PC-9 (cell line): ENCODE measurements around the gene ZFAND6. TPM values are rescaled to one million over a fixed set of nuclear protein-coding genes. Genes with fewer than 3 reads are reported as not detected.

Source experiments
- BruUV-seq: library from RNA; stranded (reverse); fragments of 400-500 nt; replicated peaks from 2 replicates; lab custom pipeline; 2021; lab: Mats Ljungman, UMichigan
- CTCF ChIA-PET: fragments of 300-600 bp; sonication (Branson Sonifier 250); formaldehyde crosslinking; loops from one replicate; lab custom pipeline; 2022; ENCODE audit warnings: antibody characterized with exemption; lab: Charles Lee
- POLR2A ChIA-PET: fragments of 300-600 bp; sonication (Branson Sonifier 250); formaldehyde crosslinking; loops from one replicate; lab custom pipeline; 2022; ENCODE audit warnings: antibody characterized with exemption; ENCODE audit not compliant: unreplicated experiment; lab: Charles Lee
- DNase-seq, 2 experiments: peaks; one replicate each; pipeline versions ENCODE4 v3.0.0 to v3.0.0-alpha.2; 2015 to 2022; ENCODE audit warnings: mixed read lengths in 1 of 2
- H2AFZ ChIP-seq: fragments of 200-600 bp; sonication (generic); 2 replicates; pipeline ENCODE4 v1.8.1; 2017; ENCODE audit warnings: antibody characterized with exemption
- H3F3A ChIP-seq: fragments of 200-600 bp; sonication (generic); 2 replicates; pipeline ENCODE4 v1.8.1; 2017; ENCODE audit warnings: antibody characterized with exemption, mild to moderate bottlenecking, low read depth; ENCODE audit not compliant: insufficient read depth
- H3K27ac ChIP-seq: fragments of 200-600 bp; sonication (generic); 2 replicates; pipeline ENCODE4 v1.6.1; 2016; ENCODE audit warnings: mixed run types
- H3K27me3 ChIP-seq: fragments of 200-600 bp; sonication (generic); 2 replicates; pipeline ENCODE4 v1.6.1; 2016; ENCODE audit warnings: low read depth, mixed run types; ENCODE audit not compliant: insufficient read depth
- H3K36me3 ChIP-seq: fragments of 200-600 bp; sonication (generic); 2 replicates; pipeline ENCODE4 v1.6.1; 2016; ENCODE audit warnings: low read depth, mixed run types
- H3K4me1 ChIP-seq: fragments of 200-600 bp; sonication (generic); replicated peaks from 2 replicates; pipeline ENCODE4 v1.6.1; 2016; ENCODE audit warnings: mixed run types; ENCODE audit not compliant: insufficient read depth
- H3K4me2 ChIP-seq: fragments of 200-600 bp; sonication (generic); 2 replicates; pipeline ENCODE4 v1.6.1; 2017; ENCODE audit warnings: mixed run types
- H3K4me3 ChIP-seq: fragments of 200-600 bp; sonication (generic); 2 replicates; pipeline ENCODE4 v1.6.1; 2016; ENCODE audit warnings: mixed run types
- H3K79me2 ChIP-seq: fragments of 200-600 bp; sonication (generic); 2 replicates; pipeline ENCODE4 v1.6.1; 2017; ENCODE audit warnings: low read depth, mixed run types
- H3K9me2 ChIP-seq: fragments of 200-600 bp; sonication (generic); 2 replicates; pipeline ENCODE4 v1.8.1; 2017; ENCODE audit warnings: mild to moderate bottlenecking; ENCODE audit not compliant: insufficient read depth
- H3K9me3 ChIP-seq: fragments of 200-600 bp; sonication (generic); 2 replicates; pipeline ENCODE4 v1.8.1; 2016; ENCODE audit warnings: low read depth; ENCODE audit not compliant: insufficient read depth
- H4K20me1 ChIP-seq: fragments of 200-600 bp; sonication (generic); 2 replicates; pipeline ENCODE4 v1.8.1; 2017; ENCODE audit not compliant: insufficient read depth
- EZH2 ChIP-seq: fragments of 200-600 bp; sonication (generic); IDR thresholded peaks from 2 replicates; pipeline ENCODE4 v1.8.0; 2017; ENCODE audit warnings: antibody characterized with exemption, low read depth
- intact Hi-C: fragments of 100-400 bp; cut with micrococcal nuclease; formaldehyde crosslinking; loops from one replicate; pipeline ENCODE4 v1.10.0; 2022; ENCODE audit not compliant: unreplicated experiment
- total RNA-seq: library from RNA; stranded (reverse); gene quantifications from 2 replicates; pipeline ENCODE4 v1.2.3, GENCODE V29; 2021
- TF ChIP-seq, protein P1 (sequence below): fragments of 200-600 bp; sonication (generic); conservative IDR thresholded peaks from 2 replicates; pipeline ENCODE4 v1.6.1; 2017; ENCODE audit warnings: mixed run types, antibody characterized with exemption, mild to moderate bottlenecking, moderate library complexity

Gene ZFAND6
- total RNA-seq, 1 experiment from 2014 or later, result 68.3 TPM

DNA sequence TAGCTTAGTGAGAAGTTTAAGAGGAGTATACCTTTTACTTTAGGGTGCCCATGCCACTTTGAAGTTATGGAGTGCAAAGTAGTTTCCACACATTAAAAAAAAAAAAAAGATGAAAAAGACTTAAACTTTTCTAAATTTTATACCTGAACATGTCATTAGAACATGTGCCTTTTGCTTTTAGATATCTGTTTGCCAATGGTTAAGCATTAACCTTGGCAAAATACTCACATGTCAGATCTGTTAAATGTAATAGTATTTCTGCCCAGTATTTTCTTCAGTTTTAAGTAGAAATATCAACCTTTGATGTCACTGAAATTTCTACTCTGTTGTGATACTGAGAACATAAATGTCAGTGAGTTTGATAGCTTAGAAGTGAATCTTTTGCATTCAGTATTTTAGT lies 12.2 kb downstream of the ZFAND6 start:
- peaks cover 8% of the 10 kb centered on the region for H3F3A ChIP-seq
- H3K4me3 ChIP-seq, result peak overlapping the region; percentile 54; the same call in 1 of the 2 replicates
- peaks cover 38% of the 10 kb centered on the region for H3K4me1 ChIP-seq
- H3K36me3 ChIP-seq, result no peaks in the 10 kb centered on the region
- DNase-seq, result no peak
- ChIA-PET POLR2A (interaction anchor here (1.0 kb wide), 1 partner anchor 13 kb away, joined by 5 read pairs; the partner anchor contains the start of gene ZFAND6), CTCF (interaction anchor here (0.6 kb wide), 1 partner anchor 56 kb away, joined by 3 read pairs; no protein-coding TSS in a partner anchor)
- intact Hi-C loops, result loop anchor here (1.0 to 5.0 kb wide), 2 partner anchors 12 to 41 kb away; partner anchors contain the start of gene ZFAND6
- H3K27me3 ChIP-seq, result no peaks in the 10 kb centered on the region
- H3K9me2 ChIP-seq, result no peaks in the 10 kb centered on the region
- peaks cover 61% of the 10 kb centered on the region for H4K20me1 ChIP-seq
- TF ChIP-seq EZH2, result no peak
- TF ChIP-seq, protein P1, sequence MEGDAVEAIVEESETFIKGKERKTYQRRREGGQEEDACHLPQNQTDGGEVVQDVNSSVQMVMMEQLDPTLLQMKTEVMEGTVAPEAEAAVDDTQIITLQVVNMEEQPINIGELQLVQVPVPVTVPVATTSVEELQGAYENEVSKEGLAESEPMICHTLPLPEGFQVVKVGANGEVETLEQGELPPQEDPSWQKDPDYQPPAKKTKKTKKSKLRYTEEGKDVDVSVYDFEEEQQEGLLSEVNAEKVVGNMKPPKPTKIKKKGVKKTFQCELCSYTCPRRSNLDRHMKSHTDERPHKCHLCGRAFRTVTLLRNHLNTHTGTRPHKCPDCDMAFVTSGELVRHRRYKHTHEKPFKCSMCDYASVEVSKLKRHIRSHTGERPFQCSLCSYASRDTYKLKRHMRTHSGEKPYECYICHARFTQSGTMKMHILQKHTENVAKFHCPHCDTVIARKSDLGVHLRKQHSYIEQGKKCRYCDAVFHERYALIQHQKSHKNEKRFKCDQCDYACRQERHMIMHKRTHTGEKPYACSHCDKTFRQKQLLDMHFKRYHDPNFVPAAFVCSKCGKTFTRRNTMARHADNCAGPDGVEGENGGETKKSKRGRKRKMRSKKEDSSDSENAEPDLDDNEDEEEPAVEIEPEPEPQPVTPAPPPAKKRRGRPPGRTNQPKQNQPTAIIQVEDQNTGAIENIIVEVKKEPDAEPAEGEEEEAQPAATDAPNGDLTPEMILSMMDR, result no peak
- BruUV-seq, result no TSS peak
- peak overlapping the region; percentile 50 for H3K27ac ChIP-seq
- H3K9me3 ChIP-seq, result no peaks in the 10 kb centered on the region
- peaks cover 98% of the 10 kb centered on the region for H3K79me2 ChIP-seq
- peak overlapping the region; percentile 66 for H3K4me2 ChIP-seq
- no peak overlapping the region for H2AFZ ChIP-seq

DNA sequence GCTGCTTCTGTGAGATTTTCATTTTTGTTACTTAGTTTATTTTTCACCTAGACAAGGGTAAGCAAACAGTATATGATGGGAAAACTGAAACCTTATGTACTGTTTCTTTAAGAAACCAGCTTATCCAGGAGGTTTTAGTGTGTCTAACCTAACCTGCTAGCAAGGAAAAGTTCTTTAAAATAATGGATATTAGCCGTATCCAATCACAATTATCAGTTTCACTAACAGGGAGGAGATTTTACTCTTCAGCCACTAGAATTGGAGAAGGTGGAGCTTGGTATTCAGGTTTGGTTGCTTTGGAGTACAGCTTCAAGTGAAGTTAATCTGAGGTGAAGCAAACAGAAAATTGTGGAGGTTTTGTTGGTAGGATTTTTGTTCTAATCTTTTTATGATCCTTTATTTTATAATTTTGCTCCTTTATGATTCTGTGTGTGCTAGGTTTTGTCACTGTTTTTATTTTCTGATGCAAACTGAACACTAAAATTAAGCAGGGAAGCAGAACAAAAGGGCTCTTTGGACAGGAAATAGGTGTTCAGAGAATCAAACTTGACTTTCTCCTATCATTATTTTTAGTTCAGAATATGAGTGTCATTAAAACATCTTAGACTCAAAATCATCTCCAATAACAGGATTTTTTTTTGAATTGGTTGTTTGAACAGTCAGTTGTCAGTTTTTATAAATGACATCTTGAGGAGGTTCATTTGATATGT lies 13.0 kb downstream of the ZFAND6 start:
- CTCF ChIA-PET, result interaction anchor here (0.6 kb wide), 1 partner anchor 57 kb away, joined by 3 read pairs; no protein-coding TSS in a partner anchor
- Histone ChIP-seq H3K36me3 (0 out of 2 replicates have a peak, but pooled peaks cover 4% of the 10 kb centered on the region), H2AFZ (no peak overlapping the region), H3F3A (peaks cover 8% of the 10 kb centered on the region), H3K79me2 (peaks cover 98% of the 10 kb centered on the region), H3K9me3 (no peaks in the 10 kb centered on the region), H3K4me1 (peaks cover 38% of the 10 kb centered on the region), H3K27ac (peak overlapping the region; percentile 50), H3K4me3 (peak overlapping the region; percentile 54), H4K20me1 (peaks cover 69% of the 10 kb centered on the region), H3K4me2 (peak overlapping the region; percentile 66), H3K9me2 (no peaks in the 10 kb centered on the region), H3K27me3 (no peaks in the 10 kb centered on the region)
- peak; percentile 15 to 88 for DNase-seq
- no TSS peak for BruUV-seq
- TF ChIP-seq EZH2, result no peak
- TF ChIP-seq, protein P1, result no peak
- POLR2A ChIA-PET, result interaction anchor here (0.6 to 1.0 kb wide), 3 partner anchors 12 to 1269 kb away, joined by 5 to 8 read pairs (median 6); partner anchors contain the start of gene ZFAND6
- intact Hi-C loops, result loop anchor here (1.0 to 5.0 kb wide), 2 partner anchors 13 to 40 kb away; partner anchors contain the start of gene ZFAND6

DNA sequence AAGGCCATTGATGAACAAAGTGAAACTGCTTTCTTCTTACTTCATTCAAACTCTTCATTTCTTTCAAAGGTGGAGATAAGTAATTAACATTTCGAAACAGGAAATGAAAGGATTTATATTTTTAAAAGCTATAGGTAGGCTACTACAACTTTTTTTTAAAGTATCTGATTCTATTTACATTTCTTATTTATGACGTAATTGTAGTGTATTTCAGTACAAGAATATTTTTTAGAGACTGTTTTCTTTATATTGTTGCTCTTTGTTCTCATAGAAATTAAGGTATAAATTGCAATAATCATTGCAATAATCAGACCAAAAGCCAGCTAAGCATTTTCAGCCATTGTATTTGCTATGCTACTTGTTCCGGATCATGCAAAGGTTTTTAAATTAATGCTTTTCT lies 13.7 kb downstream of the ZFAND6 start:
- H3K27ac ChIP-seq, result peak overlapping the region; percentile 20; the same call in 1 of the 2 replicates
- CTCF ChIA-PET, result interaction anchor here (0.6 kb wide), 1 partner anchor 80 kb away, joined by 3 read pairs; no protein-coding TSS in a partner anchor

More for the DNA sequence above, 13.7 kb downstream of the ZFAND6 start:
- no peaks in the 10 kb centered on the region for H3K9me3 ChIP-seq
- H3K4me2 ChIP-seq, result peak overlapping the region; percentile 66
- no peaks in the 10 kb centered on the region for H3K9me2 ChIP-seq
- POLR2A ChIA-PET, result no interaction called here
- no peak for DNase-seq
- TF ChIP-seq, protein P1, result no peak
- TF ChIP-seq EZH2, result no peak
- 0 out of 2 replicates have a peak, but pooled peaks cover 4% of the 10 kb centered on the region for H3K36me3 ChIP-seq
- H2AFZ ChIP-seq, result no peak overlapping the region
- H3K4me3 ChIP-seq, result peak overlapping the region; percentile 54
- peaks cover 38% of the 10 kb centered on the region for H3K4me1 ChIP-seq
- H3K27me3 ChIP-seq, result no peaks in the 10 kb centered on the region
- peaks cover 98% of the 10 kb centered on the region for H3K79me2 ChIP-seq
- peaks cover 8% of the 10 kb centered on the region for H3F3A ChIP-seq
- BruUV-seq, result no TSS peak
- peaks cover 71% of the 10 kb centered on the region for H4K20me1 ChIP-seq
- intact Hi-C loops, result loop anchor here (5.0 kb wide), 1 partner anchor 39 kb away; no protein-coding TSS in a partner anchor
